GM12891 (cell line): ENCODE measurements around the gene FLRT1.

Experiments used
- PAX5 ChIP-seq: IDR thresholded peaks from 2 replicates; pipeline ENCODE4 v1.6.1; 2011; ENCODE audit warnings: low read length, moderate library complexity, mild to moderate bottlenecking; ENCODE audit not compliant: insufficient read depth, severe bottlenecking
- POLR2A ChIP-seq: IDR thresholded peaks from 2 replicates; pipeline ENCODE4 v1.6.1; 2011; ENCODE audit warnings: low read depth, low read length, control low read depth
- POLR2AphosphoS5 ChIP-seq: IDR thresholded peaks from 2 replicates; pipeline ENCODE4 v1.6.1; 2011; ENCODE audit warnings: low read depth, low read length, control low read depth
- POU2F2 ChIP-seq: IDR thresholded peaks from 2 replicates; pipeline ENCODE4 v1.6.1; 2011; ENCODE audit warnings: low read depth, mild to moderate bottlenecking, control low read depth, low read length, moderate library complexity
- SPI1 ChIP-seq: IDR thresholded peaks from 2 replicates; pipeline ENCODE4 v1.6.1; 2011; ENCODE audit warnings: low read depth, low read length, control low read depth
- TAF1 ChIP-seq: IDR thresholded peaks from 2 replicates; pipeline ENCODE4 v1.6.1; 2011; ENCODE audit warnings: low read depth, low read length, control low read depth

DNA sequence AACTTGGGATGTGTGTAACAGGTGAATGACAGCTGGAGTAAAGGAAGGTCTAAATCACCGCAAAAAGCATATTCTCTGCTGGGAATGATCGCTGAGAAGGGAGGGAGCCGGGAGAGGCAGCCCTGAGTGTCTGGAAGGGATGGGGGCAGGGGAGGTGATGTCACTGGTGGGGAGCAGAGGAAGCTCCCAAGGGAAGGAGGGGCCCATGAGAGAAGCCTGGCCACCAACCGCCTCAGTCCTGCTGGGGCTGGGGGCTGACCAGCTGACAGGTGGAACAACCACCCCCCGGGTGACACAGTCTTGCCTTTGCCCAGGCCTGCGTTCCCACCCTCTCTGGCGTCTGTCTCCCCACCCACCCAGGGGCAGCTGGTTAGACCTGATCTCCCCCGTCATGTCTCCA, 6.0 kb upstream of the FLRT1 start:
- TF ChIP-seq POLR2A (no peak), POLR2AphosphoS5 (no peak), TAF1 (no peak), PAX5 (no peak), SPI1 (no peak), POU2F2 (no peak)
